Effector memory CD4-positive, alpha-beta T cell (primary cell): ENCODE results near the gene TMEM120A.

Experiments
- DNase-seq, 3 donors: peaks; one replicate each; pipeline ENCODE4 v3.0.0-alpha.2; 2020
- H3K27ac ChIP-seq: 2 replicates; pipeline ENCODE4 v1.7.0; 2013; ENCODE audit warnings: mild to moderate bottlenecking, low read length, moderate library complexity; ENCODE audit not compliant: insufficient read depth, poor library complexity, severe bottlenecking
- H3K27me3 ChIP-seq: replicated peaks from 2 replicates; pipeline ENCODE4 v1.7.0; 2013; ENCODE audit warnings: mild to moderate bottlenecking, low read length; ENCODE audit not compliant: insufficient read depth, control insufficient read depth, poor library complexity, severe bottlenecking
- H3K36me3 ChIP-seq: 2 replicates; pipeline ENCODE4 v1.7.0; 2013; ENCODE audit warnings: mild to moderate bottlenecking, low read length, moderate library complexity; ENCODE audit not compliant: control insufficient read depth, insufficient read depth
- H3K4me1 ChIP-seq: 2 replicates; pipeline ENCODE4 v1.7.0; 2013; ENCODE audit warnings: low read length, mild to moderate bottlenecking; ENCODE audit not compliant: control insufficient read depth, insufficient read depth, poor library complexity, severe bottlenecking
- H3K4me3 ChIP-seq: 2 replicates; pipeline ENCODE4 v1.7.0; 2013; ENCODE audit warnings: low read length, low read depth, mild to moderate bottlenecking; ENCODE audit not compliant: insufficient read depth, poor library complexity, severe bottlenecking
- H3K9me3 ChIP-seq: 2 replicates; pipeline ENCODE4 v1.7.0; 2013; ENCODE audit warnings: mild to moderate bottlenecking, low read length, moderate library complexity; ENCODE audit not compliant: control insufficient read depth

Gene TMEM120A

GRCh38 chr7:75981453-75982305 lies 12.7 kb downstream of the TMEM120A start:
- peaks cover 64% of the 10 kb centered on the region for H3K36me3 ChIP-seq
- no peaks in the 10 kb centered on the region for H3K9me3 ChIP-seq
- no peak overlapping the region for H3K4me3 ChIP-seq
- H3K27ac ChIP-seq: no peak overlapping the region
- H3K27me3 ChIP-seq: no peaks in the 10 kb centered on the region
- no peaks in the 10 kb centered on the region for H3K4me1 ChIP-seq
- no peak for DNase-seq

GRCh38 chr7:75981203-75981452 lies 13.3 kb downstream of the TMEM120A start:
- Histone ChIP-seq H3K9me3 (no peaks in the 10 kb centered on the region), H3K36me3 (peaks cover 59% of the 10 kb centered on the region), H3K27ac (no peak overlapping the region), H3K4me1 (no peaks in the 10 kb centered on the region), H3K27me3 (no peaks in the 10 kb centered on the region), H3K4me3 (no peak overlapping the region)
- DNase-seq: no peak

GRCh38 chr7:75980430-75981202 lies 13.8 kb downstream of the TMEM120A start:
- peaks cover 54% of the 10 kb centered on the region for H3K36me3 ChIP-seq
- H3K4me1 ChIP-seq: no peaks in the 10 kb centered on the region

GRCh38 chr7:75979759-75980429 lies 14.5 kb downstream of the TMEM120A start:
- H3K36me3 ChIP-seq: peaks cover 46% of the 10 kb centered on the region

More at GRCh38 chr7:75980430-75981202, 13.8 kb downstream of the TMEM120A start:
- no peak for DNase-seq
- no peak overlapping the region for H3K27ac ChIP-seq
- no peaks in the 10 kb centered on the region for H3K27me3 ChIP-seq
- no peak overlapping the region for H3K4me3 ChIP-seq
- no peaks in the 10 kb centered on the region for H3K9me3 ChIP-seq

GRCh38 chr7:75977743-75978142 lies 16.7 kb downstream of the TMEM120A start:
- DNase-seq: no peak
- no peak overlapping the region for H3K4me3 ChIP-seq
- peaks cover 34% of the 10 kb centered on the region for H3K36me3 ChIP-seq
- no peaks in the 10 kb centered on the region for H3K9me3 ChIP-seq
- H3K27me3 ChIP-seq: no peaks in the 10 kb centered on the region
- no peak overlapping the region for H3K27ac ChIP-seq
- H3K4me1 ChIP-seq: no peaks in the 10 kb centered on the region

More at GRCh38 chr7:75979759-75980429, 14.5 kb downstream of the TMEM120A start:
- Histone ChIP-seq H3K4me1 (no peaks in the 10 kb centered on the region), H3K27me3 (no peaks in the 10 kb centered on the region), H3K27ac (no peak overlapping the region), H3K9me3 (no peaks in the 10 kb centered on the region), H3K4me3 (no peak overlapping the region)
- no peak for DNase-seq

GRCh38 chr7:75971961-75972763 lies 22.2 kb downstream of the TMEM120A start:
- Histone ChIP-seq H3K36me3 (peaks cover 6% of the 10 kb centered on the region), H3K4me1 (no peaks in the 10 kb centered on the region), H3K27me3 (no peaks in the 10 kb centered on the region), H3K27ac (no peak overlapping the region), H3K4me3 (no peak overlapping the region), H3K9me3 (no peaks in the 10 kb centered on the region)
- DNase-seq: no peak

GRCh38 chr7:75971309-75971960 lies 23.0 kb downstream of the TMEM120A start:
- H3K4me3 ChIP-seq: no peak overlapping the region
- H3K27me3 ChIP-seq: no peaks in the 10 kb centered on the region
- no peak for DNase-seq
- no peaks in the 10 kb centered on the region for H3K4me1 ChIP-seq
- peaks cover 6% of the 10 kb centered on the region for H3K36me3 ChIP-seq
- H3K27ac ChIP-seq: no peak overlapping the region
- H3K9me3 ChIP-seq: no peaks in the 10 kb centered on the region

- H3K36me3 ChIP-seq: peaks cover 6% of the 10 kb centered on the region
- H3K27ac ChIP-seq: no peak overlapping the region
Measured at GRCh38 chr7:75969704-75970498, 24.5 kb downstream of the TMEM120A start.

GRCh38 chr7:75969182-75969581 lies 25.2 kb downstream of the TMEM120A start:
- Histone ChIP-seq H3K4me1 (no peaks in the 10 kb centered on the region), H3K36me3 (peaks cover 6% of the 10 kb centered on the region), H3K27ac (no peak overlapping the region), H3K4me3 (no peak overlapping the region), H3K9me3 (no peaks in the 10 kb centered on the region), H3K27me3 (no peaks in the 10 kb centered on the region)
- no peak for DNase-seq

More at GRCh38 chr7:75969704-75970498, 24.5 kb downstream of the TMEM120A start:
- DNase-seq: no peak
- Histone ChIP-seq H3K4me3 (no peak overlapping the region), H3K9me3 (no peaks in the 10 kb centered on the region), H3K4me1 (no peaks in the 10 kb centered on the region), H3K27me3 (no peaks in the 10 kb centered on the region)
